Neural cell (in vitro differentiated cells): ENCODE data around the gene GRAMD2A.

ENCODE experiments used
- CTCF ChIP-seq: fragments of 450-650 bp; IDR thresholded peaks from 2 replicates; pipeline ENCODE4 v1.5.1; 2014; ENCODE audit warnings: antibody characterized with exemption, mild to moderate bottlenecking, moderate library complexity; ENCODE audit not compliant: poor library complexity, severe bottlenecking
- EZH2 ChIP-seq: fragments of 200-600, 300-800 bp; shearing (Covaris generic), sonication (generic); IDR thresholded peaks from 2 replicates; pipeline ENCODE4 v1.6.1; 2014; ENCODE audit warnings: antibody characterized with exemption, low read length, borderline replicate concordance, mild to moderate bottlenecking; ENCODE audit not compliant: insufficient read depth, poor library complexity, severe bottlenecking
- SMC3 ChIP-seq: fragments of 450-650 bp; conservative IDR thresholded peaks from 2 replicates; pipeline ENCODE4 v1.6.1; 2014; ENCODE audit warnings: antibody characterized with exemption, mild to moderate bottlenecking, moderate library complexity; ENCODE audit not compliant: poor library complexity
- TF ChIP-seq, protein P1 (sequence below): IDR thresholded peaks from 2 replicates; pipeline ENCODE4 v1.6.1; 2012; ENCODE audit warnings: borderline replicate concordance

DNA sequence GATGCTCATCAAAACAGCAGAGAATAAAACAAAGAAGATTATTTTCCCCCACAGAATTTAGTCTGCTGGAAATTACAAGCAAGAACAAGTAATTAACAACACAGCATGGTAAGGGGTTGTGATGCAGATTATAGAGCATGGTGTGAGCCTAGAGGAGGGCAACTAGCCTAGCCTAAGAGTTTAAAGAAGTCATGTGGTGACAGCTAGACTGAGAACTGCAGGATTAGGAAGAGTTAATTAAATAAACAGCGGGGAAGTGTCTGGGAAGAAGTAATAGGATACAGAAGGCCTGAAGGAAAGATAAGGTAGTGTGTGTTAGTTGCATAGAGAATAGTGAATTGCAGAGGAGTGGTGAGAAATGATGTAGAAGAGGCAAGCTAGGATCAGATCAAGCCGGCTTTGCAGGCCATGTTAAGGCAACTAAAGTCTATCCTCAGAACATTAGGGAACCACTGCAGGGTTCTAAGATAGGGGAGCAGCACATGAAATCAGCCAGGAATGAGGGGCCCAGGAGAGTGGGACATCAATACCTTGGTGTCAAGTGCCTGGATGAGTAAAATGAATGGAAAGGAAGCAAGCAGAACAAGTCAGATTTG is 45.3 kb upstream of the GRAMD2A start:
- no peak for TF ChIP-seq CTCF
- TF ChIP-seq, protein P1, sequence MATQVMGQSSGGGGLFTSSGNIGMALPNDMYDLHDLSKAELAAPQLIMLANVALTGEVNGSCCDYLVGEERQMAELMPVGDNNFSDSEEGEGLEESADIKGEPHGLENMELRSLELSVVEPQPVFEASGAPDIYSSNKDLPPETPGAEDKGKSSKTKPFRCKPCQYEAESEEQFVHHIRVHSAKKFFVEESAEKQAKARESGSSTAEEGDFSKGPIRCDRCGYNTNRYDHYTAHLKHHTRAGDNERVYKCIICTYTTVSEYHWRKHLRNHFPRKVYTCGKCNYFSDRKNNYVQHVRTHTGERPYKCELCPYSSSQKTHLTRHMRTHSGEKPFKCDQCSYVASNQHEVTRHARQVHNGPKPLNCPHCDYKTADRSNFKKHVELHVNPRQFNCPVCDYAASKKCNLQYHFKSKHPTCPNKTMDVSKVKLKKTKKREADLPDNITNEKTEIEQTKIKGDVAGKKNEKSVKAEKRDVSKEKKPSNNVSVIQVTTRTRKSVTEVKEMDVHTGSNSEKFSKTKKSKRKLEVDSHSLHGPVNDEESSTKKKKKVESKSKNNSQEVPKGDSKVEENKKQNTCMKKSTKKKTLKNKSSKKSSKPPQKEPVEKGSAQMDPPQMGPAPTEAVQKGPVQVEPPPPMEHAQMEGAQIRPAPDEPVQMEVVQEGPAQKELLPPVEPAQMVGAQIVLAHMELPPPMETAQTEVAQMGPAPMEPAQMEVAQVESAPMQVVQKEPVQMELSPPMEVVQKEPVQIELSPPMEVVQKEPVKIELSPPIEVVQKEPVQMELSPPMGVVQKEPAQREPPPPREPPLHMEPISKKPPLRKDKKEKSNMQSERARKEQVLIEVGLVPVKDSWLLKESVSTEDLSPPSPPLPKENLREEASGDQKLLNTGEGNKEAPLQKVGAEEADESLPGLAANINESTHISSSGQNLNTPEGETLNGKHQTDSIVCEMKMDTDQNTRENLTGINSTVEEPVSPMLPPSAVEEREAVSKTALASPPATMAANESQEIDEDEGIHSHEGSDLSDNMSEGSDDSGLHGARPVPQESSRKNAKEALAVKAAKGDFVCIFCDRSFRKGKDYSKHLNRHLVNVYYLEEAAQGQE = no peak
- TF ChIP-seq SMC3 = no peak
- TF ChIP-seq EZH2 = no peak
